NCI-H446 treated with DMSO at 0.1 percent for 48 hours (cell line): ENCODE measurements around the gene WAC.

ENCODE experiments used
- DNase-seq: peaks from one replicate; lab custom pipeline; 2025; lab: John Stamatoyannopoulos, UW

The WAC gene

DNA sequence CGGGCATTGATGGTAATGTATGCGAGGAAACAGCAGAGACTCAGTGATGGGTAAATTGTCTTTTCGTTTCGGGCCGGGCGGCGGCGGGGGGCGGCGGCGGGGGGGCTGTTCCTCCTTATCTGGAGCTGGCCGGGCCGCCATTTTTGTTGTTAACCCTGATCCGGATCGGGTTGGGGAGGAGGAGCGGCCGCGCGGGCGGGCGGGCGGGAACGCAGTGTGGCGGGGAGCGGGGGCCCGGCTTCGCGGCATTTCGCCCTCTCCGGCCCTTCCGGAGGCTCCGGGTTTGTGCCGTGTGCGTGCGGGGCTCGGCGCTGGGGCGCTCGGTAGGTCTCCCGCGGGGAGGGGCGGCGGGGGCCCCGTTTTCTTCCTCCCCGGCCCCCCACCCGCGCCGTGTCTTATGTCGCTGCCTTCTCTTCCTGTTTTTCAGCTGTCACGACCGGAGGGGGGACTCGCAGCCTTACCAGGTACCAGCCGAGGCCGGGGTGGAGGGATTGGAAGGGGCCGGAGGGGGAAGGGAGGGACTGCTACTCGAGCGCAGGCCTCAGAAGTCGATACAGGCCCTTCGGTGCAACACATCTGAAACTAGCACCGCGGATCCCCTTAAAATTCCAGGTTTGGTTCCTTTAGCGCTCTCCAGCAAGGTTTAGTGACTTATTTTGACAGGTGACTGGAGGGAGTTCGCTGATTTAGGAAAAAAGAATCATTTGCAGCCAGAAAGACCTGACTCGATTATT lies 820 bp downstream of the WAC start:
- DNase-seq: no peak

DNA sequence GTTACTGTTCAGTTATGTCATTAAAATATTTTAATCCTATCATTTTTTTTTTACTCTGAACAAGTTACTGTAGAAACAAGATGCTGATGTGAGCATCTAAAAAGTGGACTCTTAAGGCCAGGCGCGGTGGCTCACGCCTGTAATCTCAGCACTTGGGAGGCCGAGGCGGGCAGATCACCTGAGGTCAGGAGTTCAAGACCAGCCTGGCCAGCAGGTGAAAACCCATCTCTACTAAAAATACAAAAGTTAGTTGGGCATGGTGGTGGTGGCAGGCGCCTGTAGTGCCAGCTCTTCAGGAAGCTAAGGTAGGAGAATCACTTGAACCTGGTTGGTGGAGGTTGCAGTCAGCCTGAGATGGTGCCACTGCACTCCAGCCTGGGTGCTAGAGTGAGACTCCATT lies 2.9 kb downstream of the WAC start:
- no peak for DNase-seq

DNA sequence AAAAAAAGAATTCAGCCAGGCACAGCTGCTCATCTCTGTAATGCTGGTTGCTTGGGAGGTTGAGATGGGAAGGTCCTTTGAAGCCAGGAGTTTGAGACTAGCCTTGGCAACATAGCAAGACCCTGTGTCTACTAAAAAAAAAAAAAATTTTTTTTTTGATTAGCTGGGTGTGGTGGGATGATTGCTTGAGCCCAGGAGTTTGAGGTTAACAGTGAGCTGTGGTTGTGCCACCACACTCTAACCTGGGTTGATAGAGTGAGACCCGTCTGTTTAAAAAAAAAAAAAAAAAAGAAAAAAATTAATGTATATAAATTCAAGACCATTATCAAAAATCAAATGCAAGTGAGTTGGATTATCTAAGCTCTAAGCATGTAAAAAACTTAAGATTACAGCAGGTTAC lies 5.7 kb downstream of the WAC start:
- DNase-seq: no peak

DNA sequence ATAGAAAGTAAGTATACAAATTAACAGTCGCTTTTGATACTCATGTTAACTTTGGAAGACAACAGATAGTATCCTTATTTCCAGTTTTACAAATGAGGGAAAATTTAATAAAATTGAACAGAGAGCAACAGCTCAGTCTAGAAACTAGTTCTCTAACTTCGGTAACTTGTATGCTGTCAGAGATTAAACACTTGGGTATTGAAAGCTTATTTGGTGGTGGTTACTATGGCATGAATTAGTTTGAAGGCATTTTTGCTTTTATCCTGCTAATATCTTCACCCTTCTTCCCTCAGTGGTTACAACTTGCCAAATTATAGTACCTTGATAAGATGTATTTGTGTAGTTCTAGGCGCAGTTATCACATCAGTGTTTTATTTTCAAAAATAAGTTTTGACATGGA lies 7.2 kb downstream of the WAC start:
- DNase-seq: no peak

GRCh38 chr10:28541717-28542365 lies 8.9 kb downstream of the WAC start:
- no peak for DNase-seq

DNA sequence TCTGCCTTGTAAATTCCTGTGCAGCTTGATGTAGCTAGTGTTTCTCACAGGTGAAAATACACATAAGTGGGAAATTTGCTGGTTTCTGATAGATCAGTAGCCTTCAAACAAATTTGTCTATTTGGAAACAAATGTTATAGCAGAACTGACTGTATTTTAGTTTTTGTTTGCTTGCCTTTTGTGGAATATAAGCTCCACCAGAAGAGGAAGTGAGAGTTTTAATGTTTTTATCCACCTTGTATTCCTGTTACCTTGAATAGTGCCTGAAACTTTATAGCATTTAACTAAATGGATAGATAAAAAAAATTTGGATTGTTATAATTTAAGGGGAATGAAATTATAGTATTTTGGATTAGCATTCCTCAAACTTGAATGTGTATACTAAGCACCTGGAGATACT lies 9.8 kb downstream of the WAC start:
- DNase-seq: no peak

DNA sequence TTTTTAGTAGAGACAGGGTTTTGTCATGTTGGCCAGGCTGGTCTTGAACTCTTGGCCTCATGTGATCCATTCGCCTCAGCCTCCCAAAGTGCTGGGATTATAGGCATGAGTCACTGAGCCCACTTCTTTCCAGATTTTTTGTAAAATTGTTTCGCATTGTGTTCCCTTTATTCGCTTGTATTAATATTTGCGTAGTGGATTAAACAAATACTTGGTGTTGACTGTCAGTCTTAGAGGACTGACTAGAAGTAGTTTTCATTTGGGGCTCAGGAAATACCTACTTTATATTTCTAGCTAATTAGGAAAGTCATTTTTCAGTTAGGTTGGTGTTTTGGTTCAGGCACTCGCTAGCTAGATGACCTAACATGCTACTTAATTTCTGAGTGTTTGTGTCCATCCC lies 11.1 kb downstream of the WAC start:
- DNase-seq: no peak

GRCh38 chr10:28545967-28546644 lies 13.2 kb downstream of the WAC start:
- no peak for DNase-seq

GRCh38 chr10:28548781-28549498 lies 16.0 kb downstream of the WAC start:
- DNase-seq: no peak

DNA sequence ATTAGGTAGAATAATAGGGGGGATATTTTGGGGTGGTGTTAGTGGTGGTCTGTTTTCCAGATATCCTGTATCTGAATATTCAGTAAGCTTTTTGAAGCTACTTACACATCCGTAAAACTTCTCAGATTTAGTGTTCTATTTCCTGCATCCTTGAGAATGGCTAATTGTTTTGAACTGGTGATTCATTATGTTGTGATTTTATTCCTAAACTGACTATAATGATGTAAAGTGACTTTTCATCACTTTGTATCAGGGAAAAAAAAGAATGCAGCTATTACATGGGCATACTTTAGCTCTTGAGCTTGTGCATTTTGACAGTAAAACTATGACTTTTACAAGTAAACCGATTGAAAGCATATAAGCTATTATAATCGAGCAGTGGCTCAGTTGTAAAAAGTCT lies 18.2 kb downstream of the WAC start:
- DNase-seq: no peak

DNA sequence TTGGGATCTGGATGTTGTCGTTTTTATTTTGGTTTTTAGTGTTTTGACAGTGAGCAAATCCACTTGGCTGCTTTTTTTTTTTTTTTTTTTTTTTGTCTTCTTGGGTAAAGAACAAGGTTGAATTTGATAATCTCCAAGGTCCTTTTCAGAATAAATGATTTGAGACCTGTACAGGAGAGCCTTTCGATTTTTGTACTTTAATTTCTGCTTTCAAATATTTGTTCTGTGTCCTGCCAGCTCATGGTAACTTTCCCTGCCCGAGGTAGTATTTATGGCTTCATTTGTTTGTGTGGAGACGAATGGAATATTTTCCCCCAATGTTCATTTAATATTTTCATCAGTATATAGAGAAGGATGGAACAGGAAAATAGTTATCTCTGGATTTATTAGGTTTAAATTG lies 19.9 kb downstream of the WAC start:
- no peak for DNase-seq

DNA sequence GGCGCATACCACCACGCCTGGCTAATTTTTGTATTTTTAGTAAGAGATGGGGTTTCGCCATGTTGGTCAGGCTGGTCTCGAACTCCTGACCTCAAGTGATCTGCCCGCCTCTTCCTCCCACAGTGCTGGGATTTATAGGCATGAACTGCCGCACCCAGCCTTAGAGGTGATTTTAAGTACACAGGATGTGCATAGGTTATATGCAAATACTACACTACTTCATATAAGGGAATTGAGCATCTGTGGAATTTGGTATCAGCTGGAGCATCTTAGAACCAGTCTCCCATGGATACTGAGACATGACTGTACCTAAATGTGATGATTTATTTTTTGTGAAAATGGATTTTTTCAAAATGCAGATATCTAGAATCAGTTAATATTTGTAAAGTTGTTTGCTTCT lies 21.1 kb downstream of the WAC start:
- DNase-seq: no peak

DNA sequence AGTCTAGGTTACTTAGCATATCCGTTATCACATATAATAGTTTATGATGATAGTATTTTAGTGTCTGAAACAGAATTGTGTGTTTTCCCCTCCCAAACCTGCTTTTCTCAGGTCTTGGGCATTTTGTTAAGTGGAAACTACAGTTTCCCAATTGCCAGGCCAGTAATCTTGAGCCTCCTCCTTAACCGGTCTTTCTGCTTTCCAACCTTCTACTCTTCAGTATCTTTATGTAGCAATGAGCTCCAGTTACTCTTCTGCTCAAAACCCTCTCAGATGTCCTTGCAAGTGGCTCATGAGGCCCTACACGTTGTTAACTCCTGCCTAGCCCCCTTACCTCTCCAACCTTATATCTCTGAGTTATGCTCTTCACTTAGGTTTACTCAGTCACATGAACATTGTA lies 22.0 kb downstream of the WAC start:
- DNase-seq: no peak

GRCh38 chr10:28555358-28555757 lies 22.4 kb downstream of the WAC start:
- no peak for DNase-seq

DNA sequence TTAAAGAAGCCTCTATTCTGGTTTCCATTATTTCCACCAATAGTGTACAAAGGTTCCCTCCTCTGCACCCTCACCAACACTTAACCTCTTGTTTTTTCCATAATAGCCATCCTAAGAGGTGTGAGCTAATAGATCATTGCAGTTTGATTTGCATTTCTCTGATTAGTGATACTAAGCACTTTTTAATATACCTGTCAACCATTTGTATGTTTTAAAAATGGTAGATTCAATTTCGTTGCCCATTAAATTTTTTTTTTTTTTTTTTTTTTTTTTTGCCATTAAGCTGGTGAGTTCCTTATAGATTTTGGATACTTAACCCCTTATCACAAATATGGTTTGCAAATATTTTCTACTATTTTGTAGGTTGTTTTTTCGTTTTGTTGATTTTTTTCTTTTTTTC lies 23.2 kb downstream of the WAC start:
- DNase-seq: no peak

DNA sequence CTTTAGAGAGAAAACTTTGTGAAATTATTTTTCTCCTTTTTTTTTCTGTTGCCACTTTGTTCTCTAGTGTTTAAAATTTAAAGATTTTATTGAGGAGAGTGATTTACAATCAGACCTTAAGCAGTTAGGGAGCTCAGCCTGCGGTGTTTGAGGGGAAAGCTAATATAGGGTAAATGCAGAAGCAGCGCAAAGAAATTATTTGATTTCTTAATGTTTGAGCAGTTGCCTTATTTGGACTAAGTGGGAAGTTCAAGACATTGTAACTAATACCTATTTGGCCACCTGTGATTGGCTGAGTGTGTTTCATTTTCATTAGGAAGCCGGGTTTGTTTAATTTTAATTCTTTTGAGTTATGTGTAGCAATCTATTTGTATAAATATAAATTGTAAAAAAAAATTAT lies 25.3 kb downstream of the WAC start:
- DNase-seq: no peak

GRCh38 chr10:28558923-28559508 lies 26.1 kb downstream of the WAC start:
- DNase-seq: no peak

GRCh38 chr10:28559618-28560017 lies 26.7 kb downstream of the WAC start:
- no peak for DNase-seq

GRCh38 chr10:28560617-28561016 lies 27.7 kb downstream of the WAC start:
- DNase-seq: no peak

- DNase-seq: no peak
These were observed 28.6 kb downstream of the WAC start for GRCh38 chr10:28561531-28561930.

DNA sequence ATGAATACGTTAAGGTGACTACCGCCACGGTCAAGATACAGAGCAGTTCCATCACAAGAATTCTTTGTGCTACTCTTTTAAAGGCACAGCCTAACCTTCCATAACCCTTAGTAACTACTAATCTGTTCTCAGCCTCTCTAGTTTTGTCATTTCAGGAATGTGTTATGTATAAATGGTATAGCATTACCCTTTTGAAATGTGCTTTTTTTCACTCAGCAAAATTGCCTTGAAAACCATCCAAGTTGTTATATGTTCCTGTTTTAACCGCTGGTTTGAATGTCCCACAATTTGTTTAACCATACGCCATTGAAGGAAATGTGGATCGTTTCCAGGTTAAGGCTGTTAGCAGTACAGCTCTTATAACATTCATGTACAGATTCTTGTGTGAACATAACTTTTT lies 32.0 kb downstream of the WAC start:
- no peak for DNase-seq

DNA sequence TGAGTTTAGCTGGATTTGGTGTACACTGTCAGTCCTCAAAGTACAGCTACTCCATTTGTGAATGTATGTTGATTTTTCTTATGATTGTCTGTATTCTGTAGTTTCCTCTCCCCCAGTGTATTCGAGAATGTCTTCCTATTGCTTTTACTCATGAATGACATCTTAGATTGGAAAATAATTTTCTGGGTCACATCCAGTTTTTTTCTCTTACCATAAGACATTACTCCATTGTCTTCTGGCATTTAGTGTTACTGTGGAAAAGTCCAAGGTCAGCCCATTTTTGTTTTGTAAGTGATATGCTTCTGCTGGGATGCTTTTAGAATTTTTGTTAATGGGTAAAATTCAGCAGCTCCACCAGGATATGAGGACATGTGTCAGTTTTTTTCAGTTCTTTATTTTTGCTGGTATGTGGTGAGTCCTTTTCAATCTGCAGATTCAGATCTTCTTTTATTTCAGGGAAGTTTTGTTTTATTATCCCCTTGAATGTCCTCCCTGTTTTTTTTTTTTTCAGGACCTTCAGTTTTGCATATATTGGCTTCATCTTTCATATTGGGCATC lies 33.6 kb downstream of the WAC start:
- DNase-seq: no peak
